Heart left ventricle (tissue), 16 donors: Measurements from ENCODE around the gene SEC14L5. TPM values are rescaled to one million over a fixed set of nuclear protein-coding genes. Genes with fewer than 3 reads are reported as not detected.
"Not testable (repeated sequence)": the region's sequence is repeated elsewhere in the genome, so short reads cannot be mapped to it uniquely, and the experiment has no call there.

Experiments
- ATAC-seq, 4 donors: fragments of 200-7000 bp; cut with Tn5 transposase; one replicate each; pipeline ENCODE4 v1.9.1; 2020 to 2022; ENCODE audit warnings: moderate library complexity in 4 of 4, mild to moderate bottlenecking in 3 of 4, moderate number of reproducible peaks in 1 of 4
- DNase-seq, 5 donors: peaks; one replicate each; pipeline ENCODE4 v3.0.0-alpha.2; 2020
- H3K27ac ChIP-seq, 12 donors: fragments of 200-600 bp; sonication (generic) in 4 of 12; one replicate each; pipeline versions ENCODE4 v1.5.0 to v1.8.0; 2016 to 2022; ENCODE audit warnings: mild to moderate bottlenecking in 2 of 12
- H3K27me3 ChIP-seq, 9 donors: fragments of 200-600 bp; sonication (generic) in 2 of 9; one replicate each; pipeline versions ENCODE4 v1.5.1 to v1.8.0; 2016 to 2022; ENCODE audit warnings: mild to moderate bottlenecking in 3 of 9
- H3K36me3 ChIP-seq, 9 donors: fragments of 200-600 bp; sonication (generic) in 2 of 9; one replicate each; pipeline versions ENCODE4 v1.5.0 to v1.8.0; 2018 to 2022; ENCODE audit warnings: mild to moderate bottlenecking in 2 of 9
- H3K4me1 ChIP-seq, 12 donors: fragments of 200-600 bp; sonication (generic) in 4 of 12; one replicate each; pipeline versions ENCODE4 v1.5.0 to v1.8.0; 2016 to 2022; ENCODE audit warnings: mild to moderate bottlenecking in 3 of 12
- H3K4me3 ChIP-seq, 12 donors: fragments of 200-600 bp; sonication (generic) in 4 of 12; one replicate each; pipeline versions ENCODE4 v1.5.0 to v1.8.0; 2017 to 2022; ENCODE audit warnings: mild to moderate bottlenecking in 9 of 12, moderate library complexity in 4 of 12
- H3K9me3 ChIP-seq, 12 donors: fragments of 200-600 bp; sonication (generic) in 4 of 12; one replicate each; pipeline versions ENCODE4 v1.5.0 to v1.8.0; 2016 to 2022; ENCODE audit warnings: mild to moderate bottlenecking in 1 of 12
- POLR2A ChIP-seq, 2 donors: fragments of 450-650 bp; IDR thresholded peaks; one replicate each; pipeline ENCODE4 v1.6.1; 2017; ENCODE audit warnings: antibody characterized with exemption in 2 of 2, mild to moderate bottlenecking in 2 of 2, moderate library complexity in 2 of 2
- WGBS, 4 donors: extraction: QIAGEN DNeasy Blood & Tissue Kit in 2 of 4; methylation state at CpG; one replicate each; pipeline versions ENCODE4 v1.1.5 to v1.1.7; 2013 to 2018; 5-methylcytosine and 5-hydroxymethylcytosine counted together
- intact Hi-C, 10 donors: fragments of 100-400 bp; cut with DNase I; formaldehyde crosslinking; loops; one replicate each; pipeline versions ENCODE4 v1.11.1 to v1.14.2; 2022
- polyA plus RNA-seq, 2 donors: library from polyadenylated mRNA; stranded (reverse); fragments of 200-250 nt; gene quantifications; one replicate each; pipeline ENCODE4 v1.2.3, GENCODE V29; 2013
- total RNA-seq, 9 donors: library from RNA; depleted of rRNA in 2 of 9; stranded (reverse); fragments of >200 nt in 2 of 9; fragmentation: NEBNext Ultra II Directional in 3 of 9; extraction: Animal tissue kit (Norgen Biotek cat#: 25700) in 3 of 9; gene quantifications; one replicate each; pipeline versions ENCODE4 v1.1.0 to v1.2.4, GENCODE V29; 2016 to 2023
- TF ChIP-seq, protein P1 (sequence below), 12 donors: fragments of 200-600 bp; sonication (generic) in 4 of 12; IDR thresholded peaks; one replicate each; pipeline versions ENCODE4 v1.5.0 to v1.8.0; 2018 to 2022; ENCODE audit warnings: antibody characterized with exemption in 12 of 12, mild to moderate bottlenecking in 5 of 12
- donor health status: ischemic (EF 13 %, LVEDD 7.1; RV severe dilation, severe dysfunction).
- donor health status: healthy with polysubstance abuse.
- donor health status: DM: no; HTN: yes; CAD: no.
- donor health status: DM: no; HTN: no; CAD: no.
- donor health status: ischemic (EF 25% LVEDD 6.9; RV normal size, moderate dysfunction).
- donor health status: ischemic (EF 25% LVEDD 5.7; RV mildly dilated, moderate dysfunction).
- donor health status: healthy.
- donor health status: DM: yes; HTN: yes; CAD: no.
- donor health status: ischemic (EF 35%, LVEDD 5.7; RV mildly dilated, moderate dysfunction).
- donor health status: nonischemic (EF 11% LVEDD 7.7; RV severe dilation, severe dysfunction).
- donor health status: DM: yes; HTN: yes; CAD: no.
- donor health status: PGD.
- donor health status: ischemic (EF 29% LVEDD 5.4; RV normal size, mild dysfunction).
- donor health status: nonischemic (EF 23%, LVEDD 6.1; RV moderate dilation, normal function).

The SEC14L5 gene
- total and polyA plus RNA-seq, 11 donors, result 0.11 to 25.4 (median 5.7) TPM

DNA sequence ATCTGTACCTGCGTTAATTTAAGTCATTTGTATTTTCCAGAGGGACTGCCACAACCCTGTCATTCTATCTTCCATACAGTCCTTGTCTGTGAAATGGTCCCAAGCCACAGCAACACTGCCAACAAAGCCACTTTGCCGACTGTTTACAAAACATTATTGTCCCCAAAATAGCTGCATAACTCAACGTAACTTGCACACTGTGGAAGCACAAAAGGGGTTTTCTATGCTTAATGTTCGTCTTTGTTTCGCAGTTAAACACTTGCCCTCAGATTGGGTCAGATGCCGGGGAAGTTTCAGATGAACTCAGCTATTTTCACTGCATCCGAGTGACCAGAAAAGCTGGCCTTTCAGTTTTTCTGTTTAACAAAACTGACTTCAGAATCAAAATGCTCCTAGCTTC lies 4.6 kb downstream of the SEC14L5 start:
- TF ChIP-seq POLR2A (IDR thresholded peaks at IDR 0.05), result no peak
- TF ChIP-seq, protein P1, sequence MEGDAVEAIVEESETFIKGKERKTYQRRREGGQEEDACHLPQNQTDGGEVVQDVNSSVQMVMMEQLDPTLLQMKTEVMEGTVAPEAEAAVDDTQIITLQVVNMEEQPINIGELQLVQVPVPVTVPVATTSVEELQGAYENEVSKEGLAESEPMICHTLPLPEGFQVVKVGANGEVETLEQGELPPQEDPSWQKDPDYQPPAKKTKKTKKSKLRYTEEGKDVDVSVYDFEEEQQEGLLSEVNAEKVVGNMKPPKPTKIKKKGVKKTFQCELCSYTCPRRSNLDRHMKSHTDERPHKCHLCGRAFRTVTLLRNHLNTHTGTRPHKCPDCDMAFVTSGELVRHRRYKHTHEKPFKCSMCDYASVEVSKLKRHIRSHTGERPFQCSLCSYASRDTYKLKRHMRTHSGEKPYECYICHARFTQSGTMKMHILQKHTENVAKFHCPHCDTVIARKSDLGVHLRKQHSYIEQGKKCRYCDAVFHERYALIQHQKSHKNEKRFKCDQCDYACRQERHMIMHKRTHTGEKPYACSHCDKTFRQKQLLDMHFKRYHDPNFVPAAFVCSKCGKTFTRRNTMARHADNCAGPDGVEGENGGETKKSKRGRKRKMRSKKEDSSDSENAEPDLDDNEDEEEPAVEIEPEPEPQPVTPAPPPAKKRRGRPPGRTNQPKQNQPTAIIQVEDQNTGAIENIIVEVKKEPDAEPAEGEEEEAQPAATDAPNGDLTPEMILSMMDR (IDR thresholded peaks at IDR 0.05), result no peak
- Histone ChIP-seq H3K36me3 (no peaks in the 10 kb centered on the region), H3K27me3 (peaks cover 0 to 9% (median 0%) of the 10 kb centered on the region in 9 donors), H3K4me3 (no peak overlapping the region), H3K27ac (no peak overlapping the region), H3K4me1 (peaks cover 0 to 12% (median 7%) of the 10 kb centered on the region in 12 donors), H3K9me3 (no peaks in the 10 kb centered on the region)
- WGBS, 4 donors, result 50 to 70% (median 62%) methylated on average over 7 of the region's 7 CpGs
- intact Hi-C loops, result loop anchor here in 1 of 10 donors (10.0 kb wide), 1 partner anchor 62 kb away; no protein-coding TSS in a partner anchor
- no peak for DNase-seq
- no peak for ATAC-seq

GRCh38 chr16:4963527-4963926 lies 5.4 kb downstream of the SEC14L5 start:
- H3K27me3 ChIP-seq, ATAC-seq, H3K9me3 ChIP-seq, H3K27ac ChIP-seq, DNase-seq, H3K4me1 ChIP-seq, H3K4me3 ChIP-seq, H3K36me3 ChIP-seq: not testable (repeated sequence)
- intact Hi-C loops, result loop anchor here in 1 of 10 donors (10.0 kb wide), 1 partner anchor 61 kb away; no protein-coding TSS in a partner anchor
- WGBS, 4 donors, result 76 to 85% (median 80%) methylated on average over 7 of the region's 7 CpGs

GRCh38 chr16:4966736-4967453 lies 8.8 kb downstream of the SEC14L5 start:
- H3K4me1 ChIP-seq, result peaks cover 0 to 6% (median 0%) of the 10 kb centered on the region in 12 donors
- no peak for DNase-seq
- H3K27ac ChIP-seq, result no peak overlapping the region
- H3K36me3 ChIP-seq, result no peaks in the 10 kb centered on the region
- TF ChIP-seq POLR2A (IDR thresholded peaks at IDR 0.05), result no peak
- TF ChIP-seq, protein P1 (IDR thresholded peaks at IDR 0.05), result no peak
- intact Hi-C loops, result loop anchor here in 1 of 10 donors (10.0 kb wide), 1 partner anchor 58 kb away; no protein-coding TSS in a partner anchor
- no peaks in the 10 kb centered on the region for H3K9me3 ChIP-seq
- H3K27me3 ChIP-seq, result peaks cover 0 to 5% (median 0%) of the 10 kb centered on the region in 9 donors
- ATAC-seq, result peak in 1 of 4 donors; percentile 24
- H3K4me3 ChIP-seq, result no peak overlapping the region
- 73 to 82% (median 77%) methylated on average over 7 to 10 of the region's 10 CpGs for WGBS, 4 donors

DNA sequence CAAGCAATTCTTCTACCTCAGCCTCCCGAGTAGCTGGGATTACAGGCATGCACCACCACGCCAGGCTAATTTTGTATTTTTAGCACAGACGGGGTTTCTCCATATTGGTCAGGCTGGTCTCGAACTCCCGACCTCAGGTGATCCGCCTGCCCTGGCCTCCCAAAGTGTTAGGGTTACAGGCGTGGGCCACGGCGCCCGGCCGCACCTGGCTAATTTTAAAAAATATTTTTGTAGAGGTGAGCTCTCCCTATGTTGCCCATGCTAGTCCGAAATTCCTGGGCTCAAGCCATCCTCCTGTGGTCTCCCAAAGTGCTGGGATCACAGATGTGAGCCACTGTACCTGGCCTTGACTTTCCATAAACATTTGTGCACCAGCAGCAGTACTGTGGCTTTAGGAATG lies 10.1 kb downstream of the SEC14L5 start:
- H3K9me3 ChIP-seq, H3K27ac ChIP-seq, H3K36me3 ChIP-seq, DNase-seq, H3K27me3 ChIP-seq, ATAC-seq, H3K4me1 ChIP-seq, H3K4me3 ChIP-seq: not testable (repeated sequence)
- 92 to 95% (median 93%) methylated on average over 11 to 12 of the region's 12 CpGs for WGBS, 4 donors
- intact Hi-C loops, result loop anchor here in 1 of 10 donors (10.0 kb wide), 1 partner anchor 57 kb away; no protein-coding TSS in a partner anchor

DNA sequence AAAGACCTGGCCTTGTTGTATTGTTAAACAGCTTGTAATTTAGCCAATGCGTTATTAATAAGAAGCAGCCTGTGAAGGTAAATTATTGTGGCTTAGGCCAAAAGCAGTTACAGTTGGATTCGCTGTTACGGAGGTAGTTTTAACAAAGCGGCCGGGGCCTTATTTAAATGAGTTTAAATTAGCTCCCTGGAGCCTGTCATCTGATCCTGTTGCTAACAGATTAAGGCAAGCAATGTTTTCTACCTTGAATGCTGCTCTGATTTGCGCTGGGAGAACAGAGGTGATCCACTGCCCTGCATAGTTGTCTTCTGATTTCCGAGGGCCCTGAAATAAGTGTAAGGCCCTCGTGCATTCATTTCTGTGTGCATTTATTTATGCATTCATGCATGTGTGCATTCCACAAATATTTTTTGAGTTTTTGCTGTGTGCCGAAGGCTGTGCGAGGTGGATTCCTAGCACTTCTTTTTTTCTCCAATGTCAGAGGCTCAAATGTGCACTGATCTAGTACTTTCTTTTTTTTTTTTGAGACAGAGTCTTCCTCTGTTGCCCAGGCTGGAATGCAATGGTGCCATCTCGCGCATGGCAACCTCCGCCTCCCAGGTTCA lies 10.9 kb downstream of the SEC14L5 start:
- peaks cover 0 to 5% (median 0%) of the 10 kb centered on the region in 9 donors for H3K27me3 ChIP-seq
- no peaks in the 10 kb centered on the region for H3K36me3 ChIP-seq
- DNase-seq (no peak), ATAC-seq (no peak)
- intact Hi-C loops, result loop anchor here in 1 of 10 donors (10.0 kb wide), 1 partner anchor 56 kb away; no protein-coding TSS in a partner anchor
- H3K4me1 ChIP-seq, result peaks cover 0 to 6% (median 0%) of the 10 kb centered on the region in 12 donors
- peak overlapping the region in 2 of 12 donors; percentile 20 to 42 for H3K27ac ChIP-seq
- WGBS, 4 donors, result 53 to 61% (median 54%) methylated on average over 13 of the region's 13 CpGs
- no peak overlapping the region for H3K4me3 ChIP-seq
- TF ChIP-seq, protein P1 (IDR thresholded peaks at IDR 0.05), result no peak
- no peak for TF ChIP-seq POLR2A (IDR thresholded peaks at IDR 0.05)
- no peaks in the 10 kb centered on the region for H3K9me3 ChIP-seq
